IMR-90 (cell line): ENCODE results near the gene TOP3B.

Source experiments
- BHLHE40 ChIP-seq: fragments of 150-350 bp; IDR thresholded peaks from 2 replicates; pipeline ENCODE4 v1.6.1; 2016; ENCODE audit warnings: mild to moderate bottlenecking, low read depth, low read length
- MAZ ChIP-seq: IDR thresholded peaks from 2 replicates; pipeline ENCODE4 v1.6.1; 2012; ENCODE audit warnings: low read depth, mild to moderate bottlenecking, low read length, improper control_type of control experiment, moderate library complexity, borderline replicate concordance
- NFE2L2 ChIP-seq: fragments of 150-350 bp; IDR thresholded peaks from 2 replicates; pipeline ENCODE4 v1.6.1; 2016; ENCODE audit warnings: low read depth, mild to moderate bottlenecking, low read length
- POLR2A ChIP-seq: IDR thresholded peaks from 2 replicates; pipeline ENCODE4 v1.6.1; 2012; ENCODE audit warnings: mild to moderate bottlenecking, low read depth, low read length
- RAD21 ChIP-seq: IDR thresholded peaks from 2 replicates; pipeline ENCODE4 v1.6.1; 2012; ENCODE audit warnings: low read length, improper control_type of control experiment
- TF ChIP-seq, protein P1 (sequence below): conservative IDR thresholded peaks from 2 replicates; pipeline ENCODE4 v1.5.1; 2012; ENCODE audit warnings: mild to moderate bottlenecking, low read depth, low read length, improper control_type of control experiment
- TF ChIP-seq, protein P2 (sequence below): fragments of 150-350 bp; IDR thresholded peaks from 2 replicates; pipeline ENCODE4 v1.6.1; 2017; ENCODE audit warnings: mild to moderate bottlenecking, antibody characterized with exemption, low read length, low read depth
- TF ChIP-seq, protein P3 (sequence below): fragments of 150-350 bp; IDR thresholded peaks from 2 replicates; pipeline ENCODE4 v1.6.1; 2016; ENCODE audit warnings: low read depth, mild to moderate bottlenecking, low read length, moderate library complexity, borderline replicate concordance

DNA sequence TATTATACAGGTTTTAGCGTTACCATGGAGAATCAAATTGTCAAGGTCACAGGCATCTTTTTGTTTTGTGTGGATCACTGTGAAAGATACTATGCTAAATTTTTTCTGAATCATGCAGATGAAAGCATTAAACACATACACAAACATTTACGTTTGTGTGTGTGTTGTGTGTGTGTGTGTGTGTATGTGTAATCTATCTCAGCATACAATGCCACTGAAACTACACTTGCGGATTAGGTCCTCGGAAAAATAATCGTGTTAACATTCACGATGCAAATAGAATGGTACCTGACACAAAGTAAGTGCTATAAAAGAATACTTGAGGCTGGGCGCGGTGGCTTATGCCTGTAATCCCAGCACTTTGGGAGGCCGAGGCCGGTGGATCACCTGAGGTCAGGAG, 41.9 kb upstream of the TOP3B start:
- TF ChIP-seq, protein P1, sequence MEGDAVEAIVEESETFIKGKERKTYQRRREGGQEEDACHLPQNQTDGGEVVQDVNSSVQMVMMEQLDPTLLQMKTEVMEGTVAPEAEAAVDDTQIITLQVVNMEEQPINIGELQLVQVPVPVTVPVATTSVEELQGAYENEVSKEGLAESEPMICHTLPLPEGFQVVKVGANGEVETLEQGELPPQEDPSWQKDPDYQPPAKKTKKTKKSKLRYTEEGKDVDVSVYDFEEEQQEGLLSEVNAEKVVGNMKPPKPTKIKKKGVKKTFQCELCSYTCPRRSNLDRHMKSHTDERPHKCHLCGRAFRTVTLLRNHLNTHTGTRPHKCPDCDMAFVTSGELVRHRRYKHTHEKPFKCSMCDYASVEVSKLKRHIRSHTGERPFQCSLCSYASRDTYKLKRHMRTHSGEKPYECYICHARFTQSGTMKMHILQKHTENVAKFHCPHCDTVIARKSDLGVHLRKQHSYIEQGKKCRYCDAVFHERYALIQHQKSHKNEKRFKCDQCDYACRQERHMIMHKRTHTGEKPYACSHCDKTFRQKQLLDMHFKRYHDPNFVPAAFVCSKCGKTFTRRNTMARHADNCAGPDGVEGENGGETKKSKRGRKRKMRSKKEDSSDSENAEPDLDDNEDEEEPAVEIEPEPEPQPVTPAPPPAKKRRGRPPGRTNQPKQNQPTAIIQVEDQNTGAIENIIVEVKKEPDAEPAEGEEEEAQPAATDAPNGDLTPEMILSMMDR = no peak
- TF ChIP-seq POLR2A (no peak), RAD21 (no peak), MAZ (no peak), BHLHE40 (no peak), NFE2L2 (no peak)
- TF ChIP-seq, protein P2, sequence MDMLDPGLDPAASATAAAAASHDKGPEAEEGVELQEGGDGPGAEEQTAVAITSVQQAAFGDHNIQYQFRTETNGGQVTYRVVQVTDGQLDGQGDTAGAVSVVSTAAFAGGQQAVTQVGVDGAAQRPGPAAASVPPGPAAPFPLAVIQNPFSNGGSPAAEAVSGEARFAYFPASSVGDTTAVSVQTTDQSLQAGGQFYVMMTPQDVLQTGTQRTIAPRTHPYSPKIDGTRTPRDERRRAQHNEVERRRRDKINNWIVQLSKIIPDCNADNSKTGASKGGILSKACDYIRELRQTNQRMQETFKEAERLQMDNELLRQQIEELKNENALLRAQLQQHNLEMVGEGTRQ = no peak
- TF ChIP-seq, protein P3, sequence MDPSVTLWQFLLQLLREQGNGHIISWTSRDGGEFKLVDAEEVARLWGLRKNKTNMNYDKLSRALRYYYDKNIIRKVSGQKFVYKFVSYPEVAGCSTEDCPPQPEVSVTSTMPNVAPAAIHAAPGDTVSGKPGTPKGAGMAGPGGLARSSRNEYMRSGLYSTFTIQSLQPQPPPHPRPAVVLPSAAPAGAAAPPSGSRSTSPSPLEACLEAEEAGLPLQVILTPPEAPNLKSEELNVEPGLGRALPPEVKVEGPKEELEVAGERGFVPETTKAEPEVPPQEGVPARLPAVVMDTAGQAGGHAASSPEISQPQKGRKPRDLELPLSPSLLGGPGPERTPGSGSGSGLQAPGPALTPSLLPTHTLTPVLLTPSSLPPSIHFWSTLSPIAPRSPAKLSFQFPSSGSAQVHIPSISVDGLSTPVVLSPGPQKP = no peak
